Activated T-helper 17 cell treated with anti-CD3 and anti-CD28 coated beads, Interleukin-2, amount 50 U/mL, for 72 hours (primary cell): ENCODE data around the gene NRG2. TPM values are rescaled to one million over a fixed set of nuclear protein-coding genes. Genes with fewer than 3 reads are reported as not detected.

Source experiments
- ATAC-seq: fragments of 150-1000 bp; cut with Tn5 transposase; replicated peaks from 2 replicates; pipeline ENCODE4 v1.10.0; 2021; ENCODE audit warnings: mild to moderate bottlenecking, moderate library complexity
- H3K27ac Mint-ChIP-seq: one replicate; pipeline ENCODE4 v1.8.0; 2022; ENCODE audit warnings: mixed read lengths
- H3K27me3 Mint-ChIP-seq: one replicate; pipeline ENCODE4 v1.8.0; 2022; ENCODE audit warnings: mixed read lengths
- H3K36me3 Mint-ChIP-seq: one replicate; pipeline ENCODE4 v1.8.0; 2022; ENCODE audit warnings: low read depth, mild to moderate bottlenecking, mixed read lengths
- H3K4me1 Mint-ChIP-seq: one replicate; pipeline ENCODE4 v1.8.0; 2022; ENCODE audit warnings: mixed read lengths
- H3K4me3 Mint-ChIP-seq: one replicate; pipeline ENCODE4 v1.8.0; 2022; ENCODE audit warnings: mild to moderate bottlenecking, mixed read lengths
- H3K9me3 Mint-ChIP-seq: one replicate; pipeline ENCODE4 v1.8.0; 2022; ENCODE audit warnings: mixed read lengths
- total RNA-seq, 2 donors: library from RNA; stranded (reverse); gene quantifications; one replicate each; pipeline ENCODE4 v1.2.3, GENCODE V29; 2022

NRG2 gene
- total RNA-seq, 2 donors from 2014 or later = 0.11 to 0.48 TPM

- Mint-ChIP-seq H3K36me3 (no peaks in the 10 kb centered on the region), H3K27ac (peak overlapping the region; percentile 30), H3K9me3 (no peaks in the 10 kb centered on the region), H3K4me1 (peaks cover 2% of the 10 kb centered on the region), H3K4me3 (peak overlapping the region; percentile 43), H3K27me3 (peaks cover 2% of the 10 kb centered on the region)
- no peak for ATAC-seq
Observed at GRCh38 chr5:139849501-139849900, 193.6 kb downstream of the NRG2 start.

DNA sequence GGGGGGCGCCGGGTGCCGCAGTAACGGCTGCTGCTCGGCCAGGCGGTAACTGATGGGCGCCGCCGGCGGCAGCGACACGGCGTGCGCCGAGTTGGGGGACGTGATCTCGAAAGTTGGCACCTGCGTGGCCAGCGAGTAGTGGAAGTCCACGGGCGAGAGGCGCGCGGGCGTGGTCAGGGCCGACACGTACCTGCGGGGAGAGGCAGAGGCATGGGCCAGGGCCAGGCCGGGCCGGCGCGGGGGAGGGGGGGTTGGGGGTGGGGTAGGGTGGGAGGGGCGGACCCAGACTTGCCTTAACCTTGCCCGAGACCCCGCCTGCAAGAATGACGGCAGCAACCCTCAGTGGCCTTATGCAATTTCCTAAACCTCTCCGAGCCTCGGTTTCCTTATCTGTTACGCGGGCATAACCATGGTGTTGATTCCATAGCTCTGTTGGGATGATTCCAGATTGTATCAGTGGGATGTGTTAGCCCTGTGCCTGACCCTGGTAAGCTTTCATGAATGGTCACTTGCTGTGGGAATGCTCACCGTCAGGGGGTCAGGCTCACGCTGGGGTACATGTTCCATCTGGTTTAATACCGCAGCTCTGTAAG, 194.5 kb downstream of the NRG2 start:
- Mint-ChIP-seq H3K4me1 (peaks cover 4% of the 10 kb centered on the region), H3K4me3 (peak overlapping the region; percentile 43), H3K9me3 (no peaks in the 10 kb centered on the region), H3K36me3 (no peaks in the 10 kb centered on the region), H3K27me3 (peaks cover 6% of the 10 kb centered on the region), H3K27ac (no peak overlapping the region)
- peak; percentile 27 for ATAC-seq

- ATAC-seq = peak; percentile 85
- Mint-ChIP-seq H3K27ac (no peak overlapping the region), H3K4me1 (peaks cover 4% of the 10 kb centered on the region), H3K36me3 (no peaks in the 10 kb centered on the region), H3K27me3 (peaks cover 10% of the 10 kb centered on the region), H3K4me3 (peak overlapping the region; percentile 61), H3K9me3 (no peaks in the 10 kb centered on the region)
Observed at GRCh38 chr5:139847790-139848507, 195.2 kb downstream of the NRG2 start.

DNA sequence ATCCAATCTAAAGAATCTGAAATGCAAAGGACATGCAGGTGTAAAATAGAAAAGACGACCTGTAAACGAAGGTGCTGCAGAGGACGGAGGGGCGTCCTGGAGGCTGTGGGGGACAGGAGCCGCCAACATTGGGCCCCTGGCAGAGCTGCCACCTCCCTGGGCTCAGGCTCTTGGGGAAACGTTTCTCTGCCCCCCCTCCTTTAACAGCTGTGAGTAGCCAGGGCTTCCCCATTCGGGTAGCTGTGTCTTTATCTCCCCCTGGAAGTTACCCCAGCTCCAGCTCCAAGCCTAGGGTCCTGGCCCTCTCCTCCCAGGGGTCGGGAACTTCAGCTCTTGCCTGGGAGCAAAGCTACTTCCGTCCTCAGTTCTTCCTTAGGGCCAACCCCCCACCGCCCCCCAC, 196.0 kb downstream of the NRG2 start:
- Mint-ChIP-seq H3K36me3 (no peaks in the 10 kb centered on the region), H3K9me3 (no peaks in the 10 kb centered on the region), H3K4me3 (peak overlapping the region; percentile 61), H3K27ac (no peak overlapping the region), H3K27me3 (peaks cover 13% of the 10 kb centered on the region), H3K4me1 (peaks cover 4% of the 10 kb centered on the region)
- no peak for ATAC-seq

GRCh38 chr5:139845846-139846681, 197.0 kb downstream of the NRG2 start:
- Mint-ChIP-seq H3K4me1 (peaks cover 4% of the 10 kb centered on the region), H3K9me3 (no peaks in the 10 kb centered on the region), H3K36me3 (no peaks in the 10 kb centered on the region), H3K27me3 (peaks cover 13% of the 10 kb centered on the region), H3K27ac (no peak overlapping the region), H3K4me3 (no peak overlapping the region)
- no peak for ATAC-seq

DNA sequence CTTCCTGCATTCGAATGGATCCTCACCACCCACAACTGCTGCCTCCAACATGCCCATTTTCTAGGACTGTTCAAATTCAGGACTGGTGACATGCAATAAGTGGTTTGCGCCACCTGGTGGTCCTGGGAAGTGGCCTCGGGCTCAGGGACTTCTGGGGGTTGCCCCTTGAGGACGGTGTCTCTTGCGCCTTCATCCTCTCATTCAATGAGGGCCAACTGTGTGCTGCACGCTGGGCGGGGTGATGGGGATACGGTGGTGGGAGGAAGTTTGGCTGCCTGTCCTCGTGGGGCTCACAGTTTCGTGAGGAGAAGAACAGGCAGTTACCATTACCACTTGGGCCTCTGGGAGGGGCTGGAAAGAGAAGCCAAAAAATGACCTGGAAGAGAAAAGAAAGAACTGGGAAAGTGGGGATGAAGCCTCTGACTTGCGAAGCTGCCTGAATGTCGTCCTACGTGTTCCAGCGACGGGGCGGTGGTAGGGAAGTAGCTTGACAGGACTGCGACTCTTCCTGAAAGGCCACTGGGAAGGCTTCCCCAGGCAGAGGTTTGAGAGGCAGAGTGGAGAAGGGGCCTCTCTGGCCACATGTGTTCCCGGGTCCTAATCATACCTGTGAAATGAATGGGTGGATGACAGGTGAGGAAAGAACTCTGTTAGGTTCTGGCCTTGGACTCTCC, 198.5 kb downstream of the NRG2 start:
- no peak overlapping the region for H3K27ac Mint-ChIP-seq

GRCh38 chr5:139843991-139844390, 199.1 kb downstream of the NRG2 start:
- H3K4me3 Mint-ChIP-seq = no peak overlapping the region
- no peaks in the 10 kb centered on the region for H3K36me3 Mint-ChIP-seq
- H3K4me1 Mint-ChIP-seq = peaks cover 4% of the 10 kb centered on the region
- no peaks in the 10 kb centered on the region for H3K9me3 Mint-ChIP-seq
- ATAC-seq = no peak
- no peak overlapping the region for H3K27ac Mint-ChIP-seq
- peaks cover 13% of the 10 kb centered on the region for H3K27me3 Mint-ChIP-seq

More for the DNA sequence above, 198.5 kb downstream of the NRG2 start:
- no peak overlapping the region for H3K4me3 Mint-ChIP-seq
- H3K27me3 Mint-ChIP-seq = peaks cover 13% of the 10 kb centered on the region
- H3K4me1 Mint-ChIP-seq = peaks cover 4% of the 10 kb centered on the region
- no peaks in the 10 kb centered on the region for H3K9me3 Mint-ChIP-seq
- ATAC-seq = peak; percentile 28
- no peaks in the 10 kb centered on the region for H3K36me3 Mint-ChIP-seq

- no peak overlapping the region for H3K4me3 Mint-ChIP-seq
- ATAC-seq = no peak
- H3K9me3 Mint-ChIP-seq = no peaks in the 10 kb centered on the region
- peaks cover 4% of the 10 kb centered on the region for H3K4me1 Mint-ChIP-seq
- H3K27ac Mint-ChIP-seq = no peak overlapping the region
- no peaks in the 10 kb centered on the region for H3K36me3 Mint-ChIP-seq
- H3K27me3 Mint-ChIP-seq = peaks cover 13% of the 10 kb centered on the region
Observed at GRCh38 chr5:139842321-139842720, 200.8 kb downstream of the NRG2 start.

- H3K27ac Mint-ChIP-seq = no peak overlapping the region
- no peak overlapping the region for H3K4me3 Mint-ChIP-seq
- no peaks in the 10 kb centered on the region for H3K36me3 Mint-ChIP-seq
- no peaks in the 10 kb centered on the region for H3K9me3 Mint-ChIP-seq
- no peak for ATAC-seq
- peaks cover 15% of the 10 kb centered on the region for H3K27me3 Mint-ChIP-seq
- peaks cover 4% of the 10 kb centered on the region for H3K4me1 Mint-ChIP-seq
Observed at GRCh38 chr5:139841549-139841948, 201.6 kb downstream of the NRG2 start.

- H3K4me3 Mint-ChIP-seq = no peak overlapping the region
- H3K36me3 Mint-ChIP-seq = no peaks in the 10 kb centered on the region
- H3K27ac Mint-ChIP-seq = no peak overlapping the region
- no peaks in the 10 kb centered on the region for H3K9me3 Mint-ChIP-seq
- no peak for ATAC-seq
- H3K4me1 Mint-ChIP-seq = peaks cover 4% of the 10 kb centered on the region
- H3K27me3 Mint-ChIP-seq = peaks cover 24% of the 10 kb centered on the region
Observed at GRCh38 chr5:139839918-139840317, 203.2 kb downstream of the NRG2 start.

DNA sequence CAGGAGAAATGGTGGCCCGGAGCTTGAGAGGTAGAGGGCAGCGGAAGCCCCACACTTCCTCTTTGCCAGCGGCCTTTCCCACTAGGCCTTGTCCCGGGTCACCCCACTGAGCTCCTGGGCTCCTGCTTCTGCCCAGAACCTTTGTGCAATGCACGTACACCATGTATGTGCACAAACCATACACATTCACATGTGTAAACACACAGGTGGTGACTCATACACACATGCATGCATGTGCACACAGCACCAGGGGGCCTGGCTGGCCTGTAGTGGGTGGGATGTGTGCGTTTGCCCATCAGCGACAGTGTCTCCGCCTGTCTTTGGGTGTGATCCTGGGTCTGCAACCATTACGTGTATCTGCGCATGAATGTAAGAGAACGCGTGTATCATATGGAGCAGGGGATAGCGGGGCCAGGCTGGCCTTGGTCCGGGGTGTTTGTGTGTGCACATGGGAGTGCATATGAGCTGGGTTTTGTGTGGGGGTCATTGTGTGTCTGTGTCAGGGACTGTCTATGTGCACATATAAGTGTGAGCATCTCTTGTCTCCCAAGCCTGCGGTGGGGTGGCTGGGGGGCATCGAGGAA, 203.8 kb downstream of the NRG2 start:
- Mint-ChIP-seq H3K4me1 (peaks cover under 1% of the 10 kb centered on the region), H3K9me3 (no peaks in the 10 kb centered on the region), H3K27me3 (peaks cover 25% of the 10 kb centered on the region), H3K27ac (no peak overlapping the region), H3K36me3 (no peaks in the 10 kb centered on the region), H3K4me3 (no peak overlapping the region)
- ATAC-seq = no peak

DNA sequence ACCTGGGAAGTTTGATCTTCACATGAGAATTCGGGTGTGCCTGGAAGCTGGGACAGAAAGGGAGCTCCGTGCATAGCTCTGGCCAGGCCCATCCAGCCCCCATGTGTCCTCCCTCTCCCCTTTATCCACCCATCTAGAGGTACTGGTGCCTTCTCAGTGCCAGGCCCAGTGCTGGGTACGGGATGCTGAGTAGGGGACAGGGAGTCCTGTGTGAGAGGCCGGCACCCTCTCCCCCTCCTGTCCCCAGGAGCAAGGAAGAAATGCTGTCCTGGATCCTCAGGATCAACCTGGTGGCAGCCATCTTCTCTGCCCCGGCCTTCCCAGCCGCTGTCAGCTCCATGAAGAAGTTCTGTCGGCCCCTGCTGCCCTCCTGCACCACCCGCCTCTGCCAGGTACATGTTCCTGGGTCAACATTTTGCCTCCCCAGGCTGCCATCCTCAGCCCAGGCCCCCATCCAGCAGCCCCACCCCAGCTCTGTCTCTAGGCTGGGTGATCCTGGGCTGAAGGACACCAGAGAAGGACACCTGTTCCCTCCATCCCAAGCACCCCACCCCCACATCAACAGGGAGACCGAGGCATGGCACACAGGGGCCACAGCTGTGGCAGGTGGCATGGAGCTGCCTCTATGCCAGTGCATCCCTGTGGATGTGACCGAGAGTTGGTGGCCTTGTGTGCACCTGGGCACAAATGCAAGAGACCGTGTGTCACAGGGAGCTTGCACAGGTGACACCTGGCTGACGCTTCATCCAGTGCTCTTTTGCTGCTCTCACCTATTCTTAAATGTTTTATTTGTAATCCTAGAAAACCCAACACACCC, 204.5 kb downstream of the NRG2 start:
- ATAC-seq = no peak

DNA sequence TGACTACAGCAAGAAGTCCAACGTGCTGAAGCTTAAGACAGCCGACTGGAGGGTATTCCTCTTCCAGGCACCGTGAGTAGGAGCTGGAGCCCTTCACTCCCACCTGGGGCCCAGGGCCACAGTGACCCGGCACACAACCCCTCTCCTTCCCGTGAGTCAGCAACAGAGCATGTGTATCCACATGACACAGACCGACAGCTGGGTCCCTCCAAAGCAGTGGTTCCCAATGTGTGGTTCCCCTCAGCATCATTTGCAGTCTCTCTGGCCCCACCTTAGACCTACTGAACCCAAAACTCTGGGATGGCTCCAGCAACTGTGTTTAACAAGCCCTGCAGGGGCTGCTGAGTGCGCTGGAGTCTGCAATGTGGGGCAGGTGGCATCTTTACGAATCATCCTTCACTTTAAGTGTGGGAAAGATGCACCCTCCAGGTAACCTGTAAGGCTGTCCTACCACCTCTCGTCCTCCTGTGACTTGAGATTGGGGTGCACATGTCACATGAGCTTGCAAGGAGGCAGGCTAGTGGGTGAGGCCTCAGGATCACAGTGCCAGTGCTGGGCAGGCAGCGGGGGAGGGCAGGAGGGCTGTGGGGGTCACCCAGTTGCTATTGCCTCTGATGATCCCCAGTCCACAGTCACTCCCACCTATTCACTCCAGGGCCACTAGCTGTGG, 205.3 kb downstream of the NRG2 start:
- ATAC-seq = no peak
- Mint-ChIP-seq H3K4me1 (no peaks in the 10 kb centered on the region), H3K36me3 (no peaks in the 10 kb centered on the region), H3K9me3 (no peaks in the 10 kb centered on the region), H3K4me3 (no peak overlapping the region), H3K27ac (no peak overlapping the region), H3K27me3 (peaks cover 18% of the 10 kb centered on the region)

More for the DNA sequence above, 204.5 kb downstream of the NRG2 start:
- Mint-ChIP-seq H3K4me3 (no peak overlapping the region), H3K4me1 (no peaks in the 10 kb centered on the region), H3K36me3 (no peaks in the 10 kb centered on the region), H3K27me3 (peaks cover 23% of the 10 kb centered on the region), H3K9me3 (no peaks in the 10 kb centered on the region), H3K27ac (no peak overlapping the region)
